Activated gamma-delta T cell treated with anti-CD3 and anti-CD28 coated beads, Interleukin-2, amount 50 U/mL, for 16 hours (primary cell): ENCODE measurements around the gene C12orf56.

Experiments used
- DNase-seq: peaks from one replicate; pipeline ENCODE4 v3.0.0-alpha.2; 2020; ENCODE audit warnings: low read depth

C12orf56 gene, protein sequence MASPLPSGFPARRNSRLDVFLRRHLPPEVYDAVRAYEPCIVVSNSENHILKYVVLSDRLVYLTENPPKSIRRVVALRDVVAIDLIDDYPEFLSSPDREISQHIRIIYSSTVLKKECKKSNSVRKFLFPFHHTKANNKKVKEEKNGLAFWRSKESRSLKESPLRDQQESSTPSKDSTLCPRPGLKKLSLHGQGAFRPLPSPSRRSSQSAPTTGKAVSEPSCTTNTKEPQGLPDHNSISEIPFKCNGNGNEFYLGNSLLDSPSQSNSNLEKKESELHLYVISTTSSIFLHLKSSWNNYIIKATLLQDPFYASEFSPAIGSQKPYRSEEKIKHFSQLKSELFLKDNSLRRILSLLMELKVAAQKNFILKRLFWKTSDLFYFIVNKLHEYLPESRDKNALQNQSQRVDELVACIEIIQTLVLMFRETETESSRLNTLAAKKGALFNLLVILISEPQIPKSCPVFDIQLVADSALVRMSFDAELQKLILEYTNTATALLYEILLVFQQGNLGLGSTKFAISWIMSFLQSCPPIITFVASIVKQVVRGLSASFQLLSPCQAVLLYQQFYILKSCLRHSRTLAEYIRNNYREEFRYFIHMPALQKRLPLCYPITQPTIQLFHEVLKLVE

GRCh38 chr12:64390275-64390851, at the start of gene C12orf56:
C12orf56 (minus strand) TSS chr12:64390758; CDS start chr12:64390565, 193 bp downstream.
- DNase-seq = no peak

DNA sequence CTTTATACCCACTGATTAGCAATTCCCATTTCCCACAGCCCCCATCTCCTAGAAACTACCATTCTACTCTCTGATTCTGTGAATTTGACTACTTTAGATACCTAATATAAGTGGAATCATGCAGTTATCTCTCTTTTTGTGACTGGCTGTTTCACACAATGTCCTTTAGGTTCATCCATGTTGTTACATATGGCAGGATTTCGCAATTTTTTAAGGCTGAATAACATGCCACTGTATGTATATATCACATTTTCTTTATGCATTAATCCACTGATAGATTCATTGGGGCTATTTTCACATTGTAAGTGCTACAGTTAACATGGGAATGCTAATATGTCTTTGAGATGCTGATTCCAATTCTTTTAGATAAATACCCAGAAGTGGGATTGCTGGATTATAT, 49.5 kb upstream of the C12orf56 start:
- DNase-seq = no peak

DNA sequence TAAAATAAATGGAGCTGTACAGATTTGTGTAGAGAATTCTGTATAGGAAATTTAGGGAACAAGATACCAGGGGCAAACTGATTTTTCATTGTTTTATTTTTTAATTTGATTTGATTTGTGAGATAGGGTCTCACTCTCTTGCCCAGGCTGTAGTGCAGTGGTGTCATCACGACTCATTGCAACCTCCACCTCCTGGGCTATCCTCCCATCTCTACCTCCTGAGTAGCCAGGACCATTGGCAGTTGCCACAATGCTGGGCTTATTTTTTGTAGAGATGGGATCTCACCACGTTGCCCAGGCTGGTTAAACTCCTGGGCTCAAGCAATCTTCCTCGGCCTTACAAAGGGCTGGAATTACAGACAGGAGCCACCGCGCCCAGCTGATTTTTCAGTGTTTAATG, 43.4 kb upstream of the C12orf56 start:
- DNase-seq = no peak

- no peak for DNase-seq
Measured at GRCh38 chr12:64431791-64432190, 41.2 kb upstream of the C12orf56 start.

- no peak for DNase-seq
Measured at GRCh38 chr12:64430886-64431285, 40.3 kb upstream of the C12orf56 start.

DNA sequence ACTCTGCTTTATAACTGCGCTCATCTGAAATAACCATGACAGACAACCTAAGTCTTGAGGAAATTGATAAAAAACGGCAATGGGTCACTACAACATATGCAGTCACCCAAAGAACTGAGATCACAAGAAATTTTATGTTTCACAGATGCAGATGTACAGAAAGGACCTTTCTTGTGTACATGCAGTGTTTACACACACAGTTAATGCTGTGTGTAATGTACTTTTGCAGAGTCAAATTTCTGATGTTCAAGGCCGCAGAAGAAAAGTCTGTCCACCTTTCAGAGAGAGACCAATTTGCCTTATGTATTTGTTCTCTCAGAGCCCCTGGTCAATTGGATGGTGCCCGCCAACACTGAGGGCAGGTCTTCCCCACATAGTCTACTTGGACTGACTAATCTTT, 38.4 kb upstream of the C12orf56 start:
- DNase-seq = no peak

DNA sequence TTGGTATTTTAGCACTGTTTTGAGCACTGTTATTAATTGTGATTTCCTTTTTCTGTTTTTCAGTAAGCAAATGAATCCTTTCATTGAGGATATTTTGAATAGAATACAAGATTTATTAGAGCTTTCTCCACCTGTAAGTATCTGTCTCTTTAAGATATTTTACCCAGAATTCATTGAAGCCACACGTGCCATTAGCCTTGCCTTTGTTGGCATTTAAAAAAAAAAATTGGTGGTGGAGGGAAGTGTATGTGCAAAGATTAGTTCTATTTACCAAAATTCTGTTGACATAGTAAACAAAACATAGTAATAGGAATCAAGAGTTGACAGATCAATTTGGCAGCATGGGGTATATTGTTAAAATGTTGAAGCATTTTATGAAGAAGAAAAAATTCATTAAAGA, 37.4 kb upstream of the C12orf56 start:
- no peak for DNase-seq

DNA sequence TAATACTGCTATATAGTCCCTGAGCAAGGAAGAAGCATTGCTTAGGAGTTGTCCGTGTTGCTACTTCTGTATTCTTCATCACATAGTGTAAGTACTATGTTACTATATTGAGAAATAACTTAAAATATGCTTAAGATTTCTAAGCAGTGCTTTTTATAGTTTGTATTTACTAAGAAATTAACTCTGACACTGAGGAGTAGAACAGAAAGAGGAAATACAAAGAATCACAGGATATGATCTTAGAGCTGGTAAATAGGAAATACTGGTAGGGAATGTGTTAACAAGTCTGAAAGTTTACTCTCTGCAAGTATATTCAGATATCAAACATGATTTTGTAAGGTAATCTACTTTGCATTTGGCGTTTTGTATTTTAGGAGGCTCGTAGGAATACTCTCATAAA, 29.1 kb upstream of the C12orf56 start:
- no peak for DNase-seq

DNA sequence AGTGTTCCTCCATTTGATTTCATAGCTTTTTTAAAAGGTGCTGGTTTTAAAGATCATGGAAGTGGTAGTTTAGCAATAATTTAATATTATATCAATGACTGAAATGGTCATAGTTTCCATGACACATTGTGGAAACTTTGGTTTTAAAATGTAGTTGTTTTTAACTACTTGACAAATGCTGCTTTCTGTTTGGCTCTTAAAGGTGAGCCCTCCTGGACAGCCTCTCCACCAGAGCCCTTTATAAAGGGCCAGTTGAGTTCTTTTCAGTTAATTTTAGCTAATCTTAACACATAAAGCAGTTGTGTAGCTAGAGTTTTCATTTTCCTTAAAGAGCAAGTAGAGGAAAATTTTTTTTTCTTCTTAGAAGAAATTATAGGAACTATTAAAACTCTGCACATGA, 27.7 kb upstream of the C12orf56 start:
- DNase-seq = no peak

DNA sequence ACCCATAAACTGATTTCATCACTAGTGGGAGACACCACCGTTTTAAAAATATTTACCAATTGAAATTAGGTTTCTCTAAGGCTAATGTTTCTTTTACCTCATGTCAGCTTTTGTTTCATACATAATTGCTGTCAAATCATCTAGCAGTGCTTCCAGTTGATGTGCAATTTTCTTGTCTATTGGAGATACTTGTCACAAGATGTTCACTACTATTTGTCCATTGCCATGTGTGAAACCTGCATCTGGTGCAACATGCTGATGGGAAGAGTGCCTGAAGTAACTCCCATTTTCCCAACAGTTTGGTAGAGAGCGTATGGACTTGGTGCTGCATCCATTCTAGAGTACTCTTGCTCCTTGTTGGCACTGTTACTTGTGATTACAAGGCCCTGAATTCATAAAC, 23.3 kb upstream of the C12orf56 start:
- DNase-seq = no peak

GRCh38 chr12:64412459-64412858, 21.9 kb upstream of the C12orf56 start:
- DNase-seq = no peak

DNA sequence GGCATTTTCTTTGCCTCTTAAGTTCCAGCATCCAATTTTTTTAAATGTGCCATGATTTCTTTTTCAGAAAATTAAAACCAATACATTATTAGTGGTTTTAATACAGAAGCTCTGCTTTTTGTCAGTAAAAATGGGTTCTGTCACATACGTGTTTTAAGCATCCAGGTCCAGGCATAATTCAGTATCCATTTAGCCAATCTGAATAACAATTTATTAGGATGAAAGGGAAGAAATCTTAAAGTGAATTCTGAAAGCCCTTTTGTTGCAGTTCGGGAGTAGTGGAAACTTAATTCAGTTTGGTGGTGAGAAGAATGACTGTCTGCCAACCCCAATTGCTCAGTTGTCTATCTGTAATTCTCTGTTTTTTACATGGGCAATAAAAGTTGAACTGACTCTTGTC, 20.9 kb upstream of the C12orf56 start:
- DNase-seq = no peak

GRCh38 chr12:64407342-64408223, 17.0 kb upstream of the C12orf56 start:
- DNase-seq = no peak

GRCh38 chr12:64404470-64405256, 14.1 kb upstream of the C12orf56 start:
- DNase-seq = peak; percentile 57

- peak; percentile 84 for DNase-seq
Measured at GRCh38 chr12:64403707-64404469, 13.3 kb upstream of the C12orf56 start, which contains the start of gene XPOT. XPOT (plus strand) TSS chr12:64404392; CDS start chr12:64410036, 5,644 bp downstream.

DNA sequence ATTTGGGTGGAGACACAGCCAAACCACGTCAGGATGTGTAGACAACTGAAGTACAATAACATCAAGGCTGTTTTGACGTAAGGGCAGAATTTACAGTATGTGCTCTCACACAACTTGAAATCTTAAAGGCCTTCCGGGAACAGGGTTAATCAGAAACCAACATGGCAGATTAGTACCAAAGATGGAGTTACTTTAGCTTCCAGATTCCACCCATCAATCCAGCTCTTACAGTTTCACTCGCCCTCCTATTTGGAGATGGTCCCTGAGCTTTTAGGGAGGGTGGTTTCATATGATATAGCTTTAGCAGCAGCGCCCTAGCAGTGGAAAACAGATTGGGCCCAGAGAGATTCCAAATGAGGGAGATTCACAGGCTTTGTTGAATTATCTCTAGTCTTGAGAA, 11.6 kb upstream of the C12orf56 start:
- no peak for DNase-seq

- no peak for DNase-seq
Measured at GRCh38 chr12:64400041-64400440, 9.5 kb upstream of the C12orf56 start.

DNA sequence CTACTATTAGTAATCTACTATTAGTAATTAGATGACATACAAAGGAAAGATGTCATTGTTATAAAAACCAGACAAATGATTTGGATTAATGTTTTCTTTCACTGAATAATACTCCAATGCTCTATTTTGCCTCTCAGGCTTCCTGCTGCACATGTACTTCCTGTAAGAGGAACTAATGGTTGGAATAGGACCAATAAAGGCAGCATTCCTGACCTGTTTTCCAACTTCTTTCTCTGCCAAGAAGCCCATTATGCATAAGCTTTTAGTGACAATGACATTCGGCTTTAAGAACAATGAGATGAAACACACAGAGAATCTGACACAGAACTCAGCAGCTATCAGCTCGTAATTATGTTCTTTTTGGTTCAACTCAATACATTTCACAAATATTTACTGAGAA, 5.2 kb upstream of the C12orf56 start:
- DNase-seq = no peak

DNA sequence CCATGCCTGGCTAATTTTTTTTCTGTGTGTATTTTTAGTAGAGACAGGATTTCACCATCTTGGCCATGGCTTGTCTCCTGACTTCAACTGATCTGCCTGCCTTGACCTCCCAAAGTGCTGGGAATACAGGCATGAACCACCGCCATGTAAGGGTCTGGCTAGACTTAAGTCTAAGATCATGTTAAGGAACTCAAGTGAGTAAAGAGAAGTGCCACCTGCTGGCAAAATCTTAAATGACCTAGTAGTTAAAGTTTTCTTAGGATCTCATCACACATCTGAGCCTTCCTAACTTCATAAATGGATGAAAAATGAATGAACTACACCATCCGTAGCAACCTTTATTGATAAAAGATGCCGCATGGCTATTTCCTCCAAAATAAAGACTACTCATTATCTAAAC, 1.7 kb upstream of the C12orf56 start:
- no peak for DNase-seq

DNA sequence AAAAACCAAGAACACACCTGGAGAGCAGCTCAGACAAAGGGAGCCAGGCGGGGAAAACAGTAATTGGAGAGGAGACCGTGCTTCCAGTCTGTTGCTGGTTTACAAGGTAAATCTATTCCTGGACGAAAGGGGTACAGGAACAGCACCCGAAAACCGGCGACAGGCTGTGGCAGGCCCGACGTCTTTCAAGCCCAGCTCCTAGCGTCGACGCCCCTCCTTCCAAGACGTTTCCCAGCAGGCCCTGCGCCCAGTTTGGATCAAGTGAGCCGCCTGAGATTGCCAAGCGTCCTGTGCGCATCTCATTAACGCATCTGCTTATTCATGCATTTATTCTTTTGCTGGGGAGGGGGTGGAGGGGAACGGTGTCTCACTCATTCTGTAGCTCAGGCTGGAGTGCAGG, 1.4 kb downstream of the C12orf56 start:
- DNase-seq = no peak
